Testis (tissue), 2 donors: ENCODE data around the gene SLC7A14.

ENCODE experiments used
- POLR2A ChIP-seq: fragments of 450-650 bp; IDR thresholded peaks from one replicate; pipeline ENCODE4 v1.6.1; 2017; ENCODE audit warnings: antibody characterized with exemption, mild to moderate bottlenecking, moderate library complexity
- TF ChIP-seq, protein P1 (sequence below), 3 experiments: fragments of 450-650 bp in 2 of 3; fragments of 200-600 bp in 1 of 3; sonication (generic) in 1 of 3; IDR thresholded peaks; one replicate each; pipeline ENCODE4 v1.5.1; 2016 to 2019; ENCODE audit warnings: antibody characterized with exemption in 3 of 3, mild to moderate bottlenecking in 2 of 3, moderate library complexity in 1 of 3

DNA sequence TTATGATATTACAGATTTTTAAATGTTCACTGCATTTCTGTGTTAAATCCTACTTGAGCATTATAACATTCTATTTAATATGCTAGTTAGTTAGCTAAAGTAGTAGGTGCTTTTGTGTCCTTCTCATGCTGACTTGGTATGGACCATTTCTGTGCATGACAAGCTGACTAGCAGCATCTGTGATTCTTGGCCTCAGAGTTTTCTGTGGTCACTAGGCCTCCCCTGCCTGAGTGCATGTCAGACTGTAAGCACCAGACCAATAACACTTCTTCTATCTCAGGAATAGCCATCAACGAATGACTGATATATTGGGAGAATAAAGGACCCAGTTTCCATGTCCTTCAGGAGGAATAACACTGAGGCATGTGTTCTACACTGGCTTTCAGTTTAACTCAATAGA is 22.6 kb upstream of the SLC7A14 start:
- TF ChIP-seq POLR2A, result no peak
- TF ChIP-seq, protein P1, sequence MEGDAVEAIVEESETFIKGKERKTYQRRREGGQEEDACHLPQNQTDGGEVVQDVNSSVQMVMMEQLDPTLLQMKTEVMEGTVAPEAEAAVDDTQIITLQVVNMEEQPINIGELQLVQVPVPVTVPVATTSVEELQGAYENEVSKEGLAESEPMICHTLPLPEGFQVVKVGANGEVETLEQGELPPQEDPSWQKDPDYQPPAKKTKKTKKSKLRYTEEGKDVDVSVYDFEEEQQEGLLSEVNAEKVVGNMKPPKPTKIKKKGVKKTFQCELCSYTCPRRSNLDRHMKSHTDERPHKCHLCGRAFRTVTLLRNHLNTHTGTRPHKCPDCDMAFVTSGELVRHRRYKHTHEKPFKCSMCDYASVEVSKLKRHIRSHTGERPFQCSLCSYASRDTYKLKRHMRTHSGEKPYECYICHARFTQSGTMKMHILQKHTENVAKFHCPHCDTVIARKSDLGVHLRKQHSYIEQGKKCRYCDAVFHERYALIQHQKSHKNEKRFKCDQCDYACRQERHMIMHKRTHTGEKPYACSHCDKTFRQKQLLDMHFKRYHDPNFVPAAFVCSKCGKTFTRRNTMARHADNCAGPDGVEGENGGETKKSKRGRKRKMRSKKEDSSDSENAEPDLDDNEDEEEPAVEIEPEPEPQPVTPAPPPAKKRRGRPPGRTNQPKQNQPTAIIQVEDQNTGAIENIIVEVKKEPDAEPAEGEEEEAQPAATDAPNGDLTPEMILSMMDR (IDR thresholded peaks at IDR 0.05), result no peak
